HUES6 (cell line): ENCODE measurements around the gene PPP6R1.

Source experiments
- H3K27ac ChIP-seq: 2 replicates; pipeline ENCODE4 v1.7.0; 2013; ENCODE audit warnings: low read depth, mild to moderate bottlenecking, low read length, inconsistent platforms
- H3K27me3 ChIP-seq: 2 replicates; pipeline ENCODE4 v1.6.1; 2013; ENCODE audit warnings: low read length; ENCODE audit not compliant: control insufficient read depth, insufficient read depth
- H3K36me3 ChIP-seq: 2 replicates; pipeline ENCODE4 v1.6.1; 2013; ENCODE audit warnings: low read length; ENCODE audit not compliant: control insufficient read depth, insufficient read depth
- H3K4me1 ChIP-seq: 2 replicates; pipeline ENCODE4 v1.6.1; 2013; ENCODE audit warnings: low read length; ENCODE audit not compliant: control insufficient read depth, insufficient read depth
- H3K4me3 ChIP-seq: 2 replicates; pipeline ENCODE4 v1.5.1; 2013; ENCODE audit warnings: low read depth, low read length
- H3K9ac ChIP-seq: one replicate; pipeline ENCODE4 v1.6.1; 2013; ENCODE audit warnings: mild to moderate bottlenecking, low read length
- H3K9me3 ChIP-seq: 2 replicates; pipeline ENCODE4 v1.6.1; 2013; ENCODE audit warnings: low read depth, low read length; ENCODE audit not compliant: control insufficient read depth, insufficient read depth

Gene PPP6R1

GRCh38 chr19:55247621-55248099 lies 11.2 kb downstream of the PPP6R1 start:
- Histone ChIP-seq H3K9ac (no peak overlapping the region), H3K27ac (no peak overlapping the region), H3K9me3 (no peaks in the 10 kb centered on the region), H3K4me3 (no peak overlapping the region), H3K27me3 (no peaks in the 10 kb centered on the region), H3K4me1 (no peaks in the 10 kb centered on the region; the same call in 1 of the 2 replicates), H3K36me3 (peaks cover 41% of the 10 kb centered on the region)

GRCh38 chr19:55246462-55247451 lies 12.1 kb downstream of the PPP6R1 start:
- Histone ChIP-seq H3K9me3 (no peaks in the 10 kb centered on the region), H3K36me3 (peaks cover 48% of the 10 kb centered on the region), H3K9ac (no peak overlapping the region), H3K4me1 (no peaks in the 10 kb centered on the region; the same call in 1 of the 2 replicates), H3K4me3 (no peak overlapping the region), H3K27me3 (no peaks in the 10 kb centered on the region), H3K27ac (no peak overlapping the region)

GRCh38 chr19:55245236-55245904 lies 13.4 kb downstream of the PPP6R1 start:
- Histone ChIP-seq H3K4me3 (no peak overlapping the region), H3K36me3 (peaks cover 57% of the 10 kb centered on the region), H3K27ac (0 out of 2 replicates have a peak overlapping the region, but pooled peaks have one; percentile 48)

GRCh38 chr19:55244004-55244680 lies 14.7 kb downstream of the PPP6R1 start:
- Histone ChIP-seq H3K27ac (no peak overlapping the region), H3K9me3 (no peaks in the 10 kb centered on the region), H3K9ac (no peak overlapping the region), H3K4me3 (no peak overlapping the region), H3K36me3 (peaks cover 69% of the 10 kb centered on the region), H3K4me1 (no peaks in the 10 kb centered on the region; the same call in 1 of the 2 replicates), H3K27me3 (no peaks in the 10 kb centered on the region)

More at GRCh38 chr19:55245236-55245904, 13.4 kb downstream of the PPP6R1 start:
- no peaks in the 10 kb centered on the region; the same call in 1 of the 2 replicates for H3K4me1 ChIP-seq
- H3K27me3 ChIP-seq: no peaks in the 10 kb centered on the region
- H3K9me3 ChIP-seq: no peaks in the 10 kb centered on the region
- no peak overlapping the region for H3K9ac ChIP-seq

GRCh38 chr19:55242517-55242916 lies 16.3 kb downstream of the PPP6R1 start:
- peaks cover 85% of the 10 kb centered on the region for H3K36me3 ChIP-seq

GRCh38 chr19:55241935-55242464 lies 16.8 kb downstream of the PPP6R1 start:
- Histone ChIP-seq H3K9me3 (no peaks in the 10 kb centered on the region), H3K4me3 (no peak overlapping the region), H3K9ac (no peak overlapping the region), H3K36me3 (peaks cover 90% of the 10 kb centered on the region), H3K27ac (no peak overlapping the region), H3K4me1 (no peaks in the 10 kb centered on the region), H3K27me3 (no peaks in the 10 kb centered on the region)

More at GRCh38 chr19:55242517-55242916, 16.3 kb downstream of the PPP6R1 start:
- Histone ChIP-seq H3K9ac (no peak overlapping the region), H3K27ac (no peak overlapping the region), H3K4me1 (no peaks in the 10 kb centered on the region), H3K9me3 (no peaks in the 10 kb centered on the region), H3K27me3 (no peaks in the 10 kb centered on the region), H3K4me3 (no peak overlapping the region)

- Histone ChIP-seq H3K36me3 (peaks cover 90% of the 10 kb centered on the region), H3K4me3 (no peak overlapping the region), H3K27ac (no peak overlapping the region), H3K4me1 (no peaks in the 10 kb centered on the region), H3K27me3 (no peaks in the 10 kb centered on the region), H3K9ac (no peak overlapping the region), H3K9me3 (no peaks in the 10 kb centered on the region)
These were observed 17.5 kb downstream of the PPP6R1 start for GRCh38 chr19:55241143-55241934.

- H3K4me1 ChIP-seq: no peaks in the 10 kb centered on the region
- H3K9me3 ChIP-seq: no peaks in the 10 kb centered on the region
- H3K27me3 ChIP-seq: no peaks in the 10 kb centered on the region
- peaks cover 91% of the 10 kb centered on the region for H3K36me3 ChIP-seq
- H3K9ac ChIP-seq: no peak overlapping the region
- H3K27ac ChIP-seq: no peak overlapping the region
- H3K4me3 ChIP-seq: no peak overlapping the region
These were observed 18.1 kb downstream of the PPP6R1 start for GRCh38 chr19:55240713-55241020.

- Histone ChIP-seq H3K36me3 (peaks cover 88% of the 10 kb centered on the region), H3K27ac (no peak overlapping the region)
These were observed 19.8 kb downstream of the PPP6R1 start for GRCh38 chr19:55239004-55239403.

GRCh38 chr19:55238030-55238429 lies 20.8 kb downstream of the PPP6R1 start:
- no peaks in the 10 kb centered on the region for H3K4me1 ChIP-seq
- no peak overlapping the region for H3K4me3 ChIP-seq
- peaks cover 86% of the 10 kb centered on the region for H3K36me3 ChIP-seq
- H3K27ac ChIP-seq: no peak overlapping the region
- no peak overlapping the region for H3K9ac ChIP-seq
- no peaks in the 10 kb centered on the region for H3K9me3 ChIP-seq
- no peaks in the 10 kb centered on the region for H3K27me3 ChIP-seq

More at GRCh38 chr19:55239004-55239403, 19.8 kb downstream of the PPP6R1 start:
- H3K9me3 ChIP-seq: no peaks in the 10 kb centered on the region
- no peak overlapping the region for H3K4me3 ChIP-seq
- no peaks in the 10 kb centered on the region for H3K4me1 ChIP-seq
- H3K9ac ChIP-seq: no peak overlapping the region
- no peaks in the 10 kb centered on the region for H3K27me3 ChIP-seq
